ENCODE data around the gene ALG14.
A peak's percentile ranks its signal among the peaks of the same experiment; 100 is the strongest.
"Not testable (repeated sequence)": the region's sequence is repeated elsewhere in the genome, so short reads cannot be mapped to it uniquely, and the experiment has no call there.

Gene ALG14

DNA sequence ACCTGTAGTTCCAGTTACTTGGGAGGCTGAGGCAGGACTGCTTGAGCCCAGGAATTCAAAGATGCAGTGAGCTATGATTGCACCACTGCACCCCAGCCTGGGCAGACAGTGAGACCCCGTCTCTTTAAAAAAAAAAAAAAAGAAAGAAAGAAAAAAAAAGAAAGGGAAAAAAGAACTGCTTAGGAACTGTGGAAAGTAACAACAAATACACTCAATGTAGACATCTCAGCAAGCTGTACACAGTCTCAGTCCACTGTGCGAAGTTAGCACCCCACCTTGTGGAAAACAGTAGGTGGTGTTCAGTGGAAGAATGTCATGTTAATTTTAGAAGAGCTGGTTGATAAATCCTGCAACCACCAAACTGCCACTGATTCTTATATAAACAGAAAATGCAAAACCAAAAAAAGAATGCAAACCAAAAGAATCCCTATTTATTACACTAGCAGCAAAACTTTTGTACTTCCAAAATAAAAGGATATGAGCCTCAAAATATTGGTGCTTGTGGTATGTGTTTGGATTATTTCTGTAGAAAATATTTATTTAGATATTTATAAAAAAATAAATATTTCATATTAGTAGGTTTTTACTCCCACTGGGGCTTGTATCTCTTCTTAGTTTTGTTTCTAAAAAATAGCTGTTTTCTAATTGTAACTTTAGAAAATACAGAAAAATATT is 31.1 kb downstream of the ALG14 start:
- peak; percentile 86 for DNase-seq (ENCODE audit: low spot score)

DNA sequence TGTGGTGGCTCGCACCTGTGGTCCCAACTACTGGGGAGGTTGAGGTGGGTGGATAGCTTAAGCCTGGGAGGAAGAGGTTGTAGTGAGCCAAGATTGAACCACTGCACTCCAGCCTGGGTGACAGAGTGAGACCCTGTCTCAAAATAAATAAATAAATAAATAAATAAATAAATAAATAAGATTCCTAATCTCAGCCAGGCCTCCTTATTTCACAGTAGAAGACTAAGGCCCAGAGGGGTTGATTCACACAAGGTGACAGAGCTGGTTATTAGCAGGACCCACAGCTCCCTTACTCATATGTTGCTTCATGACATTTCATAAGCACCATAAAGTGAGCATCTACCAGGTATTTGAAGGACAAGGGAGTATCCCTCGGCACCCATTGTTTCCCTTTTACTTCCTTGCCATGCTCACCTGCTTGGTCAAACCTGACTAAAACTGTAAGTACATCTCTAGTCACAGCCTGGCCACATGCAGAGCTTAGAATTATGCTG is 32.7 kb downstream of the ALG14 start:
- no peak for DNase-seq (ENCODE audit: low spot score)

DNA sequence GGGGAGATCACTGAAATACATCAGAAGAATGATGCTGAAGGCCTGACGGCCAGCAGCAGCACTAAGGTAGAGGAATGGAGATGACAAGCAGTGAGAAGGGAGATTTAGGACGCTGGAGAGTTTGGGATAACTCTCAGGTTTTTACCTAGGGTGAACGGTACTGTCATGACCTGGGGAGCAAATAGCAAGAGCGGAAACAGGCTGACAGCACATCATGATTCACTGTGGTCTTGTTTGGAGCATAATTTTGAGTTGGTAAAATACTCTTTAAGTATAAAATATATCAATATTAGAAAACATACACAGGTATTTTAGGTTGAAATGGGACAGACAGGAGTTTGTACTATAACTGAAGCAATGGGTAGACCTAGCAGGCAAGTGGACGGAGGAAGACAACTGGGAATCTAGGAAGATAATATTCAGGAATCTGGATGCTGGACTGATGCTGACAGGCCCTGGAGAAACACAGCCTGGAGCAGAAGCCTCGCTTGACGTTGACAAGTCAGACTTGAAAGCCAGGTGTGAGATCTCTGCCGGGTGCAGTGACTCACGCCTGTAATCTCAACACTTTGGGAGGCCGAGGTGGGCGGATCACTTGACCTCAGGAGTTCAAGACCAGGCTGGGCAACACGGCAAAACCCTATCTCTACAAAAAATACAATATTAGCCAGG is 33.3 kb downstream of the ALG14 start:
- DNase-seq (ENCODE audit: low spot score) = no peak

DNA sequence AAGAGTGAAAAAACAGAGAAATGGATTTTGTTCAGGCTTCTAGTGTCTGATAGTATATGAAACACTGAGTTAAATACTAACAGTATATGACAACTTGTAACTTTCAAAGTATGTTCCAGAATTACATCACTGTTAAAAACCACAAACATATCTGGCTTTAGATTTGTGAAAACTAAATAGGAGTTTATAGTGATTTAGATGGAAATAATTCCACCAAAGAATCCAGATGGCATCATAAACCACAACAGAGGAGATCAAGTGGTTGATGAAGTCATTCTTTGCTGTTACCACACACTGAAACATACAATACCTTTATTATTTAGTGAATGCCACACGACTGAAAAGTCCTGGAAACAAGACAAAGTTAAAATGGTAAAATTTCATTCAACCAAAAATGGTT is 37.2 kb downstream of the ALG14 start:
- no peak for DNase-seq (ENCODE audit: low spot score)

- DNase-seq (ENCODE audit: low spot score) = no peak
These were observed 38.2 kb downstream of the ALG14 start for GRCh38 chr1:95034506-95034905.

- no peak for DNase-seq (ENCODE audit: low spot score)
These were observed 38.9 kb downstream of the ALG14 start for GRCh38 chr1:95033843-95034242.

- DNase-seq (ENCODE audit: low spot score) = no peak
These were observed 43.2 kb downstream of the ALG14 start for GRCh38 chr1:95029532-95029931.

GRCh38 chr1:95028954-95029353 is 43.8 kb downstream of the ALG14 start:
- DNase-seq (ENCODE audit: low spot score) = no peak

DNA sequence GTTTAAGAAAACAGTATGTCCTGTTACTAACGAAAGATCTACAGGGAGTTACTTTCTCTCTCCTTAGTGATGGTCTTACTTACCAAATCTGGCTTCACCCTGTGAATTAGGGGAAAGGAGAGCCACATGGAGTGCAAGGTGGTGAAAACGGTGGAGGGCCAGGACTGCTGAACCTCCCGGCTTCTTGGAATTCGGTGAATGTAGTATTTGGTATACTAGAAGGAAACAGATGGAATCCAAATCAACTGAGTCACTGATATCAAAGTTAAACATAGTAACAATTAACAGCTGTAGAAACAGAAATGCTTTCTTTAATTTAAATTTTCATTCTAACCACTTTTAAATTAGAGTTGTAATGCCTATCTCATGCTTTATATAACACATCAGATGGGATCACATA is 45.7 kb downstream of the ALG14 start:
- no peak for DNase-seq (ENCODE audit: low spot score)

DNA sequence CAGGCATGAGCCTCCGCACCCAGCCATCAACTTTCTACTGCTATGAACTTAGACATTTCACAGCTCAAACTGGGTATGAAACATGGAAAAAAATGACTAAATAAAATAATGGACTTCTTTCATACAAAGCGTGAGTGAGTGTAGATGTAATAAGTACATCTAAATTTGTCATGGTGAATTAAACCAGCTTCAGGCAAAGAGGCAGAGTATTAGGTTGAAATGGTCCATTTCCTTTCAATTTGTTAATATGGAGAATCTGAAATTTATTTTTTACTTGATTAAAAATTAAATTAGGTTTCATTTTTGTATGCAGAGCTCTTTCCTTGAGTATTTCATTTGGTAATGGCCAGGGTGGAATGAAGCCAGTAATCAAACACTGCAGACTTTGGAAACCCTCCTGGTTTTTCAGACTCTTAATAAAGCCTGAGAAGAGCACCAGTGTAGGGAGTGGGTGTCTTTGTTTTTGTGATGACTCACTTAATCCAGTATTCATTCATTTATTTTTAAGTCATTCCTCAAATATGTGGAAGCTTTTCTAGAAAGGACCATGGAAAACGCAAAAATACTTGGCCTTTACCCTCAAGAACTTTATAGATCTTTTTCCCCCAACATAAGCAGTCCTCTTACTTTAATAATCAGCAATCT is 49.2 kb downstream of the ALG14 start:
- no peak for DNase-seq (ENCODE audit: low spot score)

- no peak for DNase-seq (ENCODE audit: low spot score)
These were observed 50.2 kb downstream of the ALG14 start for GRCh38 chr1:95022644-95022926.

- DNase-seq (ENCODE audit: low spot score) = peak; percentile 78
These were observed 50.7 kb downstream of the ALG14 start for GRCh38 chr1:95021805-95022643.

- DNase-seq (ENCODE audit: low spot score) = no peak
These were observed 51.6 kb downstream of the ALG14 start for GRCh38 chr1:95021119-95021518.

- DNase-seq (ENCODE audit: low spot score) = not testable (repeated sequence)
These were observed 53.3 kb downstream of the ALG14 start for GRCh38 chr1:95019466-95019865.

DNA sequence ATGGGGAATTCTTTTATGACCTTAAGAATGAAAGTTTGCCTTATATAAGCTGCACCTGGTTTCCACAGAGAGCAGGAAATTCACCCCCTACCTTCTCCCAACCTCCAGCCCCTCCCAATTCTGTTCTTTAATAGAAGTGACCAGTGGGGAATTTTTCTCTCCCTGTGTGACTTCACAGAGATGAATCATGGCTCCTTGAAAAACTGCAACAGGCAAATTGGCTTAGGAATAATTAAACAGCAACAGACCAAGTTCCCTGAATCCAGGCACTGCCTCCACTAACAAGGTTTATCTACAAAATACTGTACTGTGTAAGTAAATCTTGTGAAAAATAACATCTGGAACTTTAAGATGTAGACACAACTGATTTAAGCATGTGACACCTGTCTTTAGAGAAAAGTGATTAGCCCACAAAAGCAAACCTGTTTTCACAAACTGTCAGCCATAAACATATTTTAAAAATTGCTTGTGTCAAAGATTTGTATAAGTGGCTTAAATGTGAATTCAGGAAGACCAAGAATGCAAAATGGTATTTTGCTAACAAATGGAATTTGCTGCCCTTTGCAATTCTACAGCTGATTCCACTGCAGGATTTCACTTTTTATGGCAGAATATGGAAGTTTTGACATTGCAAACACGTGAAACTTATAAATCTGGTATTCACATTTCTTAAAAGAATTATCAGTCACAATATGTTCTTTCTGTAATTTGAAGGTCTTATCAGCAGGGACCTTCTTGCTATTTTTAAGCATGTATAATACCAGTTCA is 54.0 kb downstream of the ALG14 start:
- no peak for DNase-seq (ENCODE audit: low spot score)

DNA sequence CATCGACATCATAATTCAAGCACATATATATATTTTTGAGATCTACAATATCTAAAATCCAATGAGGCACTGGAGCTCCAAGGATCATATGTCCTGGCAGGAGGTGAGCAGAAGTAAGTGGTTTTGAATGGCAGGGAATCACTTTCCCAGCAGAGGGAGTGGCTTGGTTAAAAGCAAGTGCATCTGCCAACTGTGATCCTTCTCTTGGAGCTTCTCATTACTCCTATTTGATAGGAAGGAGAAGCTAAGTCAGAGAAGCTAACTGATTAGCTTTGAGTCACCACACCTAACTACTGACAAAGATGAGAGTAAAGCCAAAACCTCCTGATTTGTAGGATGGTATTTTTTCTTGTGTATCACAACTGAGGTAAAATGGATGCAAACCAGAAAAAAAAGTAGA is 55.0 kb downstream of the ALG14 start:
- no peak for DNase-seq (ENCODE audit: low spot score)

- DNase-seq (ENCODE audit: low spot score) = no peak
These were observed 57.7 kb downstream of the ALG14 start for GRCh38 chr1:95015076-95015475.

DNA sequence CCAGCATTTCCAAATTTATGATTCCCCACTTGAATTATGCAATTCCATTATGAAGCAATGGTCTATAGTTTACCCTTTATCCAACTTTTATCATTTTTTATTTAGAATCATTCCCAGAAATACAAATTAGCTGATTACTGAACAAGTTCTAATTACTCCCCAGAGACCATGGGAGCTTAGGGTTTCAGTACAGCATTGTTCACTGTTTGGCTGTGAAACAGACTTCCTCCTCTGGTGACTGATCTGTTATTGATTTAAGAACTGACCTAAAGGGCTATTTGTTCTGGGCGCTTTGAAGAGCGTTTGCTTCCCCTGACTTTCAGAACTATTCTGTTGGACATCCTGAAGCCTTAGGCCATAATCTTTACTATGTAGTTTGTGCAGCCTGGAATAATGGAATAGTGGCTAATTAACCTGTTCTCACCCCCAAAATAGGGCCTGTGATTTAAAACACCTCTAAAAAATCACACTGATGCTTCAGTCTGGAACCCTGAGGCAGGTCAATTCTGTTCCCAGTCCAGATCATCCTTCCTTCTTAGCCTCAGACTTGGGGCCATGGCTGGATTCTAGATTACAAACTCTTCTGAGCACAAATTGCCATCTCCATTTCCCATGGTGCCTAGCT is 58.7 kb downstream of the ALG14 start:
- no peak for DNase-seq (ENCODE audit: low spot score)

- DNase-seq (ENCODE audit: low spot score) = no peak
These were observed 60.4 kb downstream of the ALG14 start for GRCh38 chr1:95012389-95012788.

- no peak for DNase-seq (ENCODE audit: low spot score)
These were observed 62.6 kb downstream of the ALG14 start for GRCh38 chr1:95010158-95010557.

DNA sequence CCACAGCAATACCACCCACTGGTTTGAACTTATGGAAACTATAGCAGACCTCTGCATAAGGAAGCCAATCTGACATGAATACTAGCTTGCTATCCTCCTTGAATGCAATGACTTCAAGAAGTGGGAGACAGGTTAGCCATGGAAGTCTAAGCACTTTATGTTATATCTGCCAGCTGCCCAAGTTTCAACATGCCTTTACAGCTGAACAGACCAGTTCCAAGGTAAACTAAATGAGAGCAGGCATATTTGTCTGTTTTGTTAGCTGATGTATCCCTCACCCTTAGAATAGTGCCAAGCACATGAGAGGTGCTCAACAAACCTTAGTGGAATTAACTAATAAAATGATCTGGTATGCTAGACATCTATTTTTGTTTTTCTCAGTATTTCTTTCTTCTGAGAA is 65.1 kb downstream of the ALG14 start:
- DNase-seq (ENCODE audit: low spot score) = no peak
